ENCODE data around the gene C11orf65.

The C11orf65 gene

GRCh38 chr11:108341654-108342053 is 125.7 kb downstream of the C11orf65 start:
- Histone ChIP-seq H3K9ac (no peak overlapping the region), H3K9me3 (no peaks in the 10 kb centered on the region), H3K27me3 (no peaks in the 10 kb centered on the region), H3K27ac (no peak overlapping the region), H3K4me2 (no peak overlapping the region), H3K36me3 (peaks cover 38% of the 10 kb centered on the region), H3K4me1 (no peaks in the 10 kb centered on the region), H4K20me1 (no peaks in the 10 kb centered on the region), H3K4me3 (no peak overlapping the region)
- TF ChIP-seq Cebpa-rat (IDR thresholded peaks at IDR 0.05) = no peak

GRCh38 chr11:108340973-108341372 is 126.4 kb downstream of the C11orf65 start:
- H3K4me2 ChIP-seq = no peak overlapping the region
- H3K9ac ChIP-seq = no peak overlapping the region
- no peak overlapping the region for H3K4me3 ChIP-seq
- peaks cover 42% of the 10 kb centered on the region for H3K36me3 ChIP-seq
- no peaks in the 10 kb centered on the region for H3K27me3 ChIP-seq
- no peaks in the 10 kb centered on the region for H3K4me1 ChIP-seq
- H3K27ac ChIP-seq = no peak overlapping the region
- H3K9me3 ChIP-seq = no peaks in the 10 kb centered on the region
- H4K20me1 ChIP-seq = no peaks in the 10 kb centered on the region
- TF ChIP-seq Cebpa-rat (IDR thresholded peaks at IDR 0.05) = no peak

GRCh38 chr11:108338750-108339149 is 128.6 kb downstream of the C11orf65 start:
- Histone ChIP-seq H3K4me2 (no peak overlapping the region), H3K4me3 (no peak overlapping the region), H3K36me3 (peaks cover 47% of the 10 kb centered on the region), H4K20me1 (no peaks in the 10 kb centered on the region), H3K27me3 (no peaks in the 10 kb centered on the region), H3K27ac (no peak overlapping the region), H3K9ac (no peak overlapping the region), H3K9me3 (no peaks in the 10 kb centered on the region), H3K4me1 (no peaks in the 10 kb centered on the region)
- TF ChIP-seq Cebpa-rat (IDR thresholded peaks at IDR 0.05) = no peak

GRCh38 chr11:108333403-108333899 is 133.9 kb downstream of the C11orf65 start:
- TF ChIP-seq Cebpa-rat (IDR thresholded peaks at IDR 0.05) = peak; percentile 57; the same call in 1 of the 2 replicates
- Histone ChIP-seq H3K4me2 (no peak overlapping the region), H3K4me1 (no peaks in the 10 kb centered on the region)

More at GRCh38 chr11:108333403-108333899, 133.9 kb downstream of the C11orf65 start:
- Histone ChIP-seq H3K36me3 (peaks cover 89% of the 10 kb centered on the region), H4K20me1 (no peaks in the 10 kb centered on the region), H3K4me3 (no peak overlapping the region), H3K9me3 (no peaks in the 10 kb centered on the region), H3K27me3 (no peaks in the 10 kb centered on the region), H3K9ac (no peak overlapping the region), H3K27ac (no peak overlapping the region)

Measured in BLaER1 (cell line).